ENCODE results near the gene PRPF38B. TPM values are rescaled to one million over a fixed set of nuclear protein-coding genes. Genes with fewer than 3 reads are reported as not detected.
A peak's percentile ranks its signal among the peaks of the same experiment; 100 is the strongest.

Gene PRPF38B
- total and polyA plus RNA-seq, 9 of the 15 experiments (the other 6 are each of a cell fraction or from before 2014, with no cell fraction given), result 25.3 to 85.5 (median 66.4) TPM

DNA sequence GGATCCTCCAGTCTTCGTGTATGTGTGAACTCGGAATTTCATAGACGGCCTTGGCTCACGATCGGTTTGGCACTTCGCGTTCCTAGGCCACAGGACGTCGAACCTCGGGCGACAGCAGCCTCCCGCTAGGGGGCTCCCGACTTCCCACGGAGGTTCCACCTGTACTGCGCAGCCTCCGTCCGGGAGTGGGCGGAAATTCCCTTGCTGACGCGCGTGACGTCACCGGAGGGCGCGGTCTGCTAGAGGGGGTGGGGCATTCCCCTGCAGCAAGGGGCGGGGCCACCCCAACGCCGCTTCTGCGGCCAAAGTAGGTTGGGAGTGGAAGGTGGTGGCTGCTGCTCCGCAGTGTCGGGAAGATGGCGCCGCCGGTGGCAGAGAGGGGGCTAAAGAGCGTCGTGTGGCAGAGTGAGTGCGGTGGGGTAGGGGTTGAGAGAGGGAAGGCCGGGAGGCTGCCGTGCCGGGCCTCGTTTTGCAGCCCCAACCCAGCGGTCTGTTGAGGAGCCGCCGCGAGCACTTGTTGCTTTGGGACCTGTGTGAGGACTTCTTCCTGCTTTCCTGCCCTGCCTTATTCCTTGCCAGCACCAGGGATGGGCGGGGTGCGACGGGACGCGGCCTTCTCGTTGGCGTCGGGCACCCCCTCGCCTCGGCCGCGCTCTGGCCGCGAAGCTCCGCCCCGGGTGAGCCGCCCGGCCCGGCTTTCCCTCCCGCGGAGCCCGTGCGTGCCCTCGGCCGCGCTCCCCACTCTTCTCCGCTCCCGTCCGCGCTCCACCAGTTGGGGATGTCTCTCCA lies 54.5 kb downstream of the PRPF38B start, which contains the start of gene STXBP3 (continued):
- TF ChIP-seq ZNF445 (CRISPR knock-in tag; IDR thresholded peaks at IDR 0.05; ENCODE audit: low read depth), result 0 out of 2 replicates have a peak, but pooled peaks have one; percentile 61
- TF ChIP-seq, protein P1, sequence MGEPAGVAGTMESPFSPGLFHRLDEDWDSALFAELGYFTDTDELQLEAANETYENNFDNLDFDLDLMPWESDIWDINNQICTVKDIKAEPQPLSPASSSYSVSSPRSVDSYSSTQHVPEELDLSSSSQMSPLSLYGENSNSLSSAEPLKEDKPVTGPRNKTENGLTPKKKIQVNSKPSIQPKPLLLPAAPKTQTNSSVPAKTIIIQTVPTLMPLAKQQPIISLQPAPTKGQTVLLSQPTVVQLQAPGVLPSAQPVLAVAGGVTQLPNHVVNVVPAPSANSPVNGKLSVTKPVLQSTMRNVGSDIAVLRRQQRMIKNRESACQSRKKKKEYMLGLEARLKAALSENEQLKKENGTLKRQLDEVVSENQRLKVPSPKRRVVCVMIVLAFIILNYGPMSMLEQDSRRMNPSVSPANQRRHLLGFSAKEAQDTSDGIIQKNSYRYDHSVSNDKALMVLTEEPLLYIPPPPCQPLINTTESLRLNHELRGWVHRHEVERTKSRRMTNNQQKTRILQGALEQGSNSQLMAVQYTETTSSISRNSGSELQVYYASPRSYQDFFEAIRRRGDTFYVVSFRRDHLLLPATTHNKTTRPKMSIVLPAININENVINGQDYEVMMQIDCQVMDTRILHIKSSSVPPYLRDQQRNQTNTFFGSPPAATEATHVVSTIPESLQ (CRISPR knock-in tag; IDR thresholded peaks at IDR 0.05), result no peak
- TF ChIP-seq MED1 (CRISPR knock-in tag; IDR thresholded peaks at IDR 0.05; ENCODE audit: borderline replicate concordance), result no peak
- no peak for TF ChIP-seq ZFPM2 (CRISPR knock-in tag; IDR thresholded peaks at IDR 0.05)
- no peak; the same call in 1 of the 2 replicates for TF ChIP-seq NR3C1 (CRISPR knock-in tag; IDR thresholded peaks at IDR 0.05)
- no peak for TF ChIP-seq DIDO1 (tag; IDR thresholded peaks at IDR 0.05; ENCODE audit: low read depth)
- TF ChIP-seq ZNF41 (CRISPR knock-in tag; conservative IDR thresholded peaks at IDR 0.05), result no peak
- TF ChIP-seq, protein P2, sequence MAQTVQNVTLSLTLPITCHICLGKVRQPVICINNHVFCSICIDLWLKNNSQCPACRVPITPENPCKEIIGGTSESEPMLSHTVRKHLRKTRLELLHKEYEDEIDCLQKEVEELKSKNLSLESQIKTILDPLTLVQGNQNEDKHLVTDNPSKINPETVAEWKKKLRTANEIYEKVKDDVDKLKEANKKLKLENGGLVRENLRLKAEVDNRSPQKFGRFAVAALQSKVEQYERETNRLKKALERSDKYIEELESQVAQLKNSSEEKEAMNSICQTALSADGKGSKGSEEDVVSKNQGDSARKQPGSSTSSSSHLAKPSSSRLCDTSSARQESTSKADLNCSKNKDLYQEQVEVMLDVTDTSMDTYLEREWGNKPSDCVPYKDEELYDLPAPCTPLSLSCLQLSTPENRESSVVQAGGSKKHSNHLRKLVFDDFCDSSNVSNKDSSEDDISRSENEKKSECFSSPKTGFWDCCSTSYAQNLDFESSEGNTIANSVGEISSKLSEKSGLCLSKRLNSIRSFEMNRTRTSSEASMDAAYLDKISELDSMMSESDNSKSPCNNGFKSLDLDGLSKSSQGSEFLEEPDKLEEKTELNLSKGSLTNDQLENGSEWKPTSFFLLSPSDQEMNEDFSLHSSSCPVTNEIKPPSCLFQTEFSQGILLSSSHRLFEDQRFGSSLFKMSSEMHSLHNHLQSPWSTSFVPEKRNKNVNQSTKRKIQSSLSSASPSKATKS (CRISPR knock-in tag; IDR thresholded peaks at IDR 0.05), result no peak
- TF ChIP-seq SRSF3 (IDR thresholded peaks at IDR 0.05; ENCODE audit: insufficient read depth, low read length), result 0 out of 2 replicates have a peak, but pooled peaks have one; percentile 57
- peak; percentile 98 for TF ChIP-seq ATF7 (IDR thresholded peaks at IDR 0.05)
- TF ChIP-seq ZNF3 (CRISPR knock-in tag; IDR thresholded peaks at IDR 0.05), result no peak
- TF ChIP-seq SMARCB1 (IDR thresholded peaks at IDR 0.05; ENCODE audit: insufficient read length, low read depth), result no peak

Measured in K562 (cell line).